HG02678 (cell line): ENCODE data around the gene SYNE1.
"Not testable (repeated sequence)": the region's sequence is repeated elsewhere in the genome, so short reads cannot be mapped to it uniquely, and the experiment has no call there.

Experiments used
- ATAC-seq: cut with Tn5 transposase; IDR thresholded peaks from one replicate; pipeline ENCODE4 v1.9.1; 2021; ENCODE audit warnings: mild to moderate bottlenecking, moderate library complexity; ENCODE audit not compliant: unreplicated experiment

SYNE1 gene, protein sequence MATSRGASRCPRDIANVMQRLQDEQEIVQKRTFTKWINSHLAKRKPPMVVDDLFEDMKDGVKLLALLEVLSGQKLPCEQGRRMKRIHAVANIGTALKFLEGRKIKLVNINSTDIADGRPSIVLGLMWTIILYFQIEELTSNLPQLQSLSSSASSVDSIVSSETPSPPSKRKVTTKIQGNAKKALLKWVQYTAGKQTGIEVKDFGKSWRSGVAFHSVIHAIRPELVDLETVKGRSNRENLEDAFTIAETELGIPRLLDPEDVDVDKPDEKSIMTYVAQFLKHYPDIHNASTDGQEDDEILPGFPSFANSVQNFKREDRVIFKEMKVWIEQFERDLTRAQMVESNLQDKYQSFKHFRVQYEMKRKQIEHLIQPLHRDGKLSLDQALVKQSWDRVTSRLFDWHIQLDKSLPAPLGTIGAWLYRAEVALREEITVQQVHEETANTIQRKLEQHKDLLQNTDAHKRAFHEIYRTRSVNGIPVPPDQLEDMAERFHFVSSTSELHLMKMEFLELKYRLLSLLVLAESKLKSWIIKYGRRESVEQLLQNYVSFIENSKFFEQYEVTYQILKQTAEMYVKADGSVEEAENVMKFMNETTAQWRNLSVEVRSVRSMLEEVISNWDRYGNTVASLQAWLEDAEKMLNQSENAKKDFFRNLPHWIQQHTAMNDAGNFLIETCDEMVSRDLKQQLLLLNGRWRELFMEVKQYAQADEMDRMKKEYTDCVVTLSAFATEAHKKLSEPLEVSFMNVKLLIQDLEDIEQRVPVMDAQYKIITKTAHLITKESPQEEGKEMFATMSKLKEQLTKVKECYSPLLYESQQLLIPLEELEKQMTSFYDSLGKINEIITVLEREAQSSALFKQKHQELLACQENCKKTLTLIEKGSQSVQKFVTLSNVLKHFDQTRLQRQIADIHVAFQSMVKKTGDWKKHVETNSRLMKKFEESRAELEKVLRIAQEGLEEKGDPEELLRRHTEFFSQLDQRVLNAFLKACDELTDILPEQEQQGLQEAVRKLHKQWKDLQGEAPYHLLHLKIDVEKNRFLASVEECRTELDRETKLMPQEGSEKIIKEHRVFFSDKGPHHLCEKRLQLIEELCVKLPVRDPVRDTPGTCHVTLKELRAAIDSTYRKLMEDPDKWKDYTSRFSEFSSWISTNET (N-terminal part only)

GRCh38 chr6:152637296-152638047 lies at the start of gene SYNE1:
Gene SYNE1, minus strand, starts transcription at chr6:152637362. Its CDS starts 9,031 bp downstream, at chr6:152628331.
- no peak for ATAC-seq

- ATAC-seq: no peak
Observed at GRCh38 chr6:152685819-152686218, 48.7 kb upstream of the SYNE1 start.

DNA sequence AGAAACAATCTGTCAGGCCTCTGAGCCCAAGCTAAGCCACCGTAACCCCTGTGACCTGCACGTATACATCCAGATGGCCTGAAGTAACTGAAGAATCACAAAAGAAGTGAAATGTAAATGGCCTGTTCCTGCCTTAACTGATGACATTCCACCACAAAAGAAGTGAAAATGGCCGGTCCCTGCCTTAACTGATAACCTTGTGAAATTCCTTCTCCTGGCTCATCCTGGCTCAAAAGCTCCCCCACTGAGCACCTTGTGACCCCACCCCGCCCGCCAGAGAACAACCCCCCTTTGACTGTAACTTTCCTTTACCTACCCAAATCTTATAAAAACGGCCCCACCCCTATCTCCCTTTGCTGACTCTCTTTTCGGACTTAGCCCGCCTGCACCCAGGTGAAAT lies 45.8 kb upstream of the SYNE1 start:
- not testable (repeated sequence) for ATAC-seq

GRCh38 chr6:152682141-152682540 lies 45.0 kb upstream of the SYNE1 start:
- ATAC-seq: no peak

GRCh38 chr6:152680879-152681517 lies 43.8 kb upstream of the SYNE1 start:
- no peak for ATAC-seq

- no peak for ATAC-seq
Observed at GRCh38 chr6:152680151-152680550, 43.0 kb upstream of the SYNE1 start.

DNA sequence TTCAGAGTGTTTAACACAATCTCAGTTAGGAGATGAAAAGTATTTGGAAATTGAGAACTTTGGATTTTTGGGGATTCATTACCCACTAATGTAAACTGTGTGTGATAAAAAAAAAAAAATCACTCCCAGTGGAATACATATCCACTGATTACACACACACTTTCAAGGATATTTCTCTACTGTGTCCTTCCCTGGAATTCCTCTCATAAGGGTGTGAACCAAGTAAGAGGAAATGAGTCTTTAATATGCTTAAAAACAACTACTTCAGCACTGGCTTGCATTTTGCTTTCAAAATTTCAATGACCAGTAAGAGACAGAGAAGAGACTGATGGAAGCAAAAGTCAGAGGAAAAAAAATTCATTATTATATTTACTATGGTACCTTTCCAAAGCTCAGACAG lies 36.1 kb upstream of the SYNE1 start:
- ATAC-seq: no peak

GRCh38 chr6:152671171-152671570 lies 34.0 kb upstream of the SYNE1 start:
- ATAC-seq: no peak

DNA sequence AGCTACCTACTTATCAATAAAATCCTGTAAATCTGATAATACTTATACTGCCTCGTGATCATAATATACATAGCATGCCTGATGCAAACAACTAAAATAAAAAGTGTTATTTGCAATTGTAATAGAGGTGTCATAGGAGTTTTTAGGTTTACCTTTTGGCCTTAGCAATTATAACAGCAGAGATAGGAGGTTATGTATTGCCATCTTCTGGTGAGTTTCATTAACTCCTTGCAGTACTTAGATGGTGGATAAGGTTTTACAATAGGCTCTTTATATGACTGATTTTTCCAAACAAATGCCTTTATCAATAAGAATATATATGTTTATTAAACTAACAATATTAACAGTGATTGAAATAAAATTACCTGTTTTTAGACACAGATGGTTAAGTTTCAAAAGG lies 32.7 kb upstream of the SYNE1 start:
- no peak for ATAC-seq

GRCh38 chr6:152661776-152662175 lies 24.6 kb upstream of the SYNE1 start:
- no peak for ATAC-seq

GRCh38 chr6:152651986-152652385 lies 14.8 kb upstream of the SYNE1 start:
- ATAC-seq: no peak

GRCh38 chr6:152648105-152648504 lies 10.9 kb upstream of the SYNE1 start:
- no peak for ATAC-seq

DNA sequence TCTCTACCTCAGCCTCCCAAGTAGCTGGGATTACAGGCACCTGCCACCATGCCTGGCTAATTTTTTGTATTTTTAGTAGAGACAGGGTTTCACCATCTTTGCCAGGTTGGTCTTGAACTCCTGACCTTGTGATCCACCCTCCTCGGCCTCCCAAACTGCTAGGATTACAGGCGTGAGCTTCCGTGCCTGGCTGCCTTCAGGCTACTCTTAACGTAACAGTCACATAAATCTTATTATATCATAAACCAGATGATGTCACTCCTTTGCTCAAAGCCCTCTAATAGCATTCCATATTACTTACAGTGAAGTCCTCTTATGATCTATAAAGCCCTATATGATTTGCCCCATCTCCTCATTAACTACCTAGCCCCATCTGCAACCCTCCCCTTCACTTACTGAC lies 9.6 kb upstream of the SYNE1 start:
- not testable (repeated sequence) for ATAC-seq

DNA sequence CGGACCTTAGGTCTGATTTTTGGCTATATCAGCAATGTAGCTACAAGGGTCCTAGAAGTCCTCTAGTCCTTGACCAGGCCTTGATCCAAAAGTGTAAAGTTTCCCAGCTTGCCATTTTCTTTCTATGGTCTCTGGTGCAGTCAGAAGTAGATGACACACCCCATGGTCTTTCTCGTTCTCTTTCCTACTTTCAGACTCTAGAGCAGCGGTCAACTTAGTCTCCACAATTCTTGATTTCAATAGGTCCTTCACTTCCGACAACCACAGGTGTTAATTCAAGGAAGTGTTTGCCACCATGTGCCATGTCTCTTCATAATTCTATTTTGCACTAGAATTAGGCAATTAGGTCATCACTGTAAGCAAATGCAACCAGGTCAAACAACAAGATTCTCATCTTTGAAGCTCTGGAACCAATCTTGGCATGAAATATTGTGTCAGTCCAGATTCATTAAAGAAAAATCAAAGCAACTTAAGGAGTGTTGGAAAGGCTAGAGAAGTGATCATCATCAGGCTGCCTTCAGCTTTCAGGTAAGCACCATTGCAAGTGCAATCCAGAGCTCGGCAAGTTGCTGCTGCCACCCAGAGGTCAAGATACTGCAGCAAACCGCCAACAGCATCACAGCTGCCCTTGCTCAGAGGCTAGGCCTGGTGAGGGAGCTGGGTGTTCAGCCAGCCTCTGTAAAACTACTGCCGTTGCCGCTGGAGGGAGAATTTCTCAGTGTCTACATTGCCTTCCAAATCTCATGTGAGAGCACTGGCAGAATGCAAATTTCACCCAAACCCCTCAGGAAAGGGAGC lies 5.6 kb upstream of the SYNE1 start:
- peak; percentile 84 for ATAC-seq

- peak; percentile 43 for ATAC-seq
Observed at GRCh38 chr6:152636609-152637295, 410 bp downstream of the SYNE1 start.

GRCh38 chr6:152636021-152636608 lies 1.0 kb downstream of the SYNE1 start:
- peak; percentile 18 for ATAC-seq

DNA sequence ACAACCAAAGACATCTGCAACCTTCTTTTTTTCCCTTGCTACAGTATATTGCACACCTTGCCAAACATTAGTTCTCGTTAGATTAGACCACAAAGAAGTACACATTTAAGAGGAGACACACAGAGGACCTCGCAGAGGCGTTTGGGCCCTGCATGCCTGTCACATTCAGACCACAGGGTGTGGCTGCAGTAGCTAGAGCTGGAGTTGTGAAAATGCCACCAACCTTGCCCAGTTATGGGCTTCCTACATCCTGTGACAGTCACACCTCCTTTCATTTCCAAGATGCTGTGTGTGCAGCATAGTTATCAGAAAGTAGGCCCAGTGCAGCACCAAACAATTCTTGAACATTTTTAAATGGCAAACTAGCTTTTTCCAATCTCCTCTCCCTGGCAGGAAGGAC lies 2.4 kb downstream of the SYNE1 start:
- ATAC-seq: no peak

- ATAC-seq: no peak
Observed at GRCh38 chr6:152632121-152632782, 4.9 kb downstream of the SYNE1 start.
